HEK293 (cell line): Measurements from ENCODE around the gene EEF1AKMT3.

Experiments
- BCL11A ChIP-seq: fragments of 450-650 bp; formaldehyde crosslinking; IDR thresholded peaks from 2 replicates; pipeline ENCODE4 v1.5.1; 2016; ENCODE audit warnings: low read depth, missing biosample characterization, missing genetic modification characterization
- GLIS1 ChIP-seq: fragments of 450-650 bp; formaldehyde crosslinking; IDR thresholded peaks from 2 replicates; pipeline ENCODE4 v1.5.1; 2016; ENCODE audit warnings: missing biosample characterization, missing genetic modification characterization
- KLF10 ChIP-seq: fragments of 450-650 bp; IDR thresholded peaks from 2 replicates; pipeline ENCODE4 v1.5.1; 2018; ENCODE audit warnings: missing biosample characterization, mild to moderate bottlenecking, missing genetic modification characterization
- MEIS1 ChIP-seq: sonication (generic); formaldehyde crosslinking; IDR thresholded peaks from 2 replicates; pipeline ENCODE4 v1.8.1; 2022; ENCODE audit warnings: missing genetic modification reagents, mild to moderate bottlenecking, borderline replicate concordance
- SP3 ChIP-seq: fragments of 450-650 bp; formaldehyde crosslinking; IDR thresholded peaks from 2 replicates; pipeline ENCODE4 v1.5.1; 2016; ENCODE audit warnings: missing biosample characterization, missing genetic modification characterization
- SP7 ChIP-seq: fragments of 450-650 bp; formaldehyde crosslinking; IDR thresholded peaks from 2 replicates; pipeline ENCODE4 v1.5.1; 2016; ENCODE audit warnings: missing biosample characterization, missing genetic modification characterization
- ZNF112 ChIP-seq: fragments of 450-650 bp; formaldehyde crosslinking; IDR thresholded peaks from 2 replicates; pipeline ENCODE4 v1.5.0; 2017; ENCODE audit warnings: missing biosample characterization, missing genetic modification characterization
- ZNF146 ChIP-seq: fragments of 450-650 bp; formaldehyde crosslinking; IDR thresholded peaks from 2 replicates; pipeline ENCODE4 v1.5.1; 2016; ENCODE audit warnings: missing biosample characterization, missing genetic modification characterization
- ZNF157 ChIP-seq: fragments of 450-650 bp; formaldehyde crosslinking; IDR thresholded peaks from 2 replicates; pipeline ENCODE4 v1.5.1; 2016; ENCODE audit warnings: missing biosample characterization, missing genetic modification characterization
- ZNF23 ChIP-seq: fragments of 450-650 bp; formaldehyde crosslinking; IDR thresholded peaks from 2 replicates; pipeline ENCODE4 v1.5.1; 2016; ENCODE audit warnings: missing biosample characterization, missing genetic modification characterization, borderline replicate concordance
- ZNF248 ChIP-seq: fragments of 450-650 bp; formaldehyde crosslinking; IDR thresholded peaks from 2 replicates; pipeline ENCODE4 v1.5.1; 2017; ENCODE audit warnings: missing biosample characterization, missing genetic modification characterization
- ZNF266 ChIP-seq: fragments of 450-650 bp; formaldehyde crosslinking; IDR thresholded peaks from 2 replicates; pipeline ENCODE4 v1.5.1; 2016; ENCODE audit warnings: missing biosample characterization, missing genetic modification characterization, low read depth
- ZNF311 ChIP-seq: fragments of 450-650 bp; formaldehyde crosslinking; IDR thresholded peaks from 2 replicates; pipeline ENCODE4 v1.5.1; 2017; ENCODE audit warnings: missing biosample characterization, missing genetic modification characterization, borderline replicate concordance
- ZNF335 ChIP-seq: fragments of 450-650 bp; formaldehyde crosslinking; conservative IDR thresholded peaks from 2 replicates; pipeline ENCODE4 v1.5.1; 2016; ENCODE audit warnings: missing biosample characterization, missing genetic modification characterization
- ZNF394 ChIP-seq: fragments of 450-650 bp; formaldehyde crosslinking; IDR thresholded peaks from 2 replicates; pipeline ENCODE4 v1.5.1; 2016; ENCODE audit warnings: missing biosample characterization, missing genetic modification characterization, mild to moderate bottlenecking, moderate library complexity, borderline replicate concordance
- ZNF404 ChIP-seq: fragments of 450-650 bp; formaldehyde crosslinking; IDR thresholded peaks from 2 replicates; pipeline ENCODE4 v1.5.1; 2017; ENCODE audit warnings: missing biosample characterization, missing genetic modification characterization
- ZNF449 ChIP-seq: fragments of 450-650 bp; formaldehyde crosslinking; IDR thresholded peaks from 2 replicates; pipeline ENCODE4 v1.5.1; 2017; ENCODE audit warnings: missing biosample characterization, mild to moderate bottlenecking, missing genetic modification characterization, moderate library complexity
- ZNF510 ChIP-seq: fragments of 450-650 bp; formaldehyde crosslinking; IDR thresholded peaks from 2 replicates; pipeline ENCODE4 v1.5.1; 2018; ENCODE audit warnings: mild to moderate bottlenecking, missing genetic modification characterization, missing biosample characterization; ENCODE audit not compliant: insufficient replicate concordance
- ZNF600 ChIP-seq: fragments of 450-650 bp; formaldehyde crosslinking; IDR thresholded peaks from 2 replicates; pipeline ENCODE4 v1.5.1; 2016; ENCODE audit warnings: missing biosample characterization, missing genetic modification characterization
- ZNF629 ChIP-seq: fragments of 450-650 bp; formaldehyde crosslinking; IDR thresholded peaks from 2 replicates; pipeline ENCODE4 v1.5.1; 2017; ENCODE audit warnings: missing biosample characterization, missing genetic modification characterization
- ZNF704 ChIP-seq: fragments of 450-650 bp; formaldehyde crosslinking; IDR thresholded peaks from 2 replicates; pipeline ENCODE4 v1.5.1; 2016; ENCODE audit warnings: missing biosample characterization, missing genetic modification characterization
- ZNF768 ChIP-seq: fragments of 450-650 bp; formaldehyde crosslinking; IDR thresholded peaks from 2 replicates; pipeline ENCODE4 v1.5.1; 2018; ENCODE audit warnings: missing biosample characterization, mild to moderate bottlenecking, missing genetic modification characterization
- ZNF776 ChIP-seq: fragments of 450-650 bp; formaldehyde crosslinking; IDR thresholded peaks from 2 replicates; pipeline ENCODE4 v1.5.0; 2017; ENCODE audit warnings: missing biosample characterization, missing genetic modification characterization, borderline replicate concordance
- ZXDB ChIP-seq: fragments of 450-650 bp; formaldehyde crosslinking; IDR thresholded peaks from 2 replicates; pipeline ENCODE4 v1.5.1; 2016; ENCODE audit warnings: missing biosample characterization, missing genetic modification characterization
- TF ChIP-seq, protein P1 (sequence below): fragments of 450-650 bp; formaldehyde crosslinking; conservative IDR thresholded peaks from 2 replicates; pipeline ENCODE4 v1.5.1; 2016; ENCODE audit warnings: low read depth, missing biosample characterization, missing genetic modification characterization
- TF ChIP-seq, protein P2 (sequence below): fragments of 450-650 bp; IDR thresholded peaks from 2 replicates; pipeline ENCODE4 v1.5.1; 2018; ENCODE audit warnings: missing biosample characterization, missing genetic modification characterization
- TF ChIP-seq, protein P3 (sequence below): fragments of 450-650 bp; formaldehyde crosslinking; IDR thresholded peaks from 2 replicates; pipeline ENCODE4 v1.5.1; 2017; ENCODE audit warnings: missing biosample characterization, missing genetic modification characterization
- TF ChIP-seq, protein P4 (sequence below): fragments of 450-650 bp; formaldehyde crosslinking; IDR thresholded peaks from 2 replicates; pipeline ENCODE4 v1.5.1; 2017; ENCODE audit warnings: missing biosample characterization, missing genetic modification characterization

Gene EEF1AKMT3

GRCh38 chr12:57782608-57783465 is 10.4 kb downstream of the EEF1AKMT3 start, which contains the start of gene TSFM (continued):
- TF ChIP-seq, protein P1, sequence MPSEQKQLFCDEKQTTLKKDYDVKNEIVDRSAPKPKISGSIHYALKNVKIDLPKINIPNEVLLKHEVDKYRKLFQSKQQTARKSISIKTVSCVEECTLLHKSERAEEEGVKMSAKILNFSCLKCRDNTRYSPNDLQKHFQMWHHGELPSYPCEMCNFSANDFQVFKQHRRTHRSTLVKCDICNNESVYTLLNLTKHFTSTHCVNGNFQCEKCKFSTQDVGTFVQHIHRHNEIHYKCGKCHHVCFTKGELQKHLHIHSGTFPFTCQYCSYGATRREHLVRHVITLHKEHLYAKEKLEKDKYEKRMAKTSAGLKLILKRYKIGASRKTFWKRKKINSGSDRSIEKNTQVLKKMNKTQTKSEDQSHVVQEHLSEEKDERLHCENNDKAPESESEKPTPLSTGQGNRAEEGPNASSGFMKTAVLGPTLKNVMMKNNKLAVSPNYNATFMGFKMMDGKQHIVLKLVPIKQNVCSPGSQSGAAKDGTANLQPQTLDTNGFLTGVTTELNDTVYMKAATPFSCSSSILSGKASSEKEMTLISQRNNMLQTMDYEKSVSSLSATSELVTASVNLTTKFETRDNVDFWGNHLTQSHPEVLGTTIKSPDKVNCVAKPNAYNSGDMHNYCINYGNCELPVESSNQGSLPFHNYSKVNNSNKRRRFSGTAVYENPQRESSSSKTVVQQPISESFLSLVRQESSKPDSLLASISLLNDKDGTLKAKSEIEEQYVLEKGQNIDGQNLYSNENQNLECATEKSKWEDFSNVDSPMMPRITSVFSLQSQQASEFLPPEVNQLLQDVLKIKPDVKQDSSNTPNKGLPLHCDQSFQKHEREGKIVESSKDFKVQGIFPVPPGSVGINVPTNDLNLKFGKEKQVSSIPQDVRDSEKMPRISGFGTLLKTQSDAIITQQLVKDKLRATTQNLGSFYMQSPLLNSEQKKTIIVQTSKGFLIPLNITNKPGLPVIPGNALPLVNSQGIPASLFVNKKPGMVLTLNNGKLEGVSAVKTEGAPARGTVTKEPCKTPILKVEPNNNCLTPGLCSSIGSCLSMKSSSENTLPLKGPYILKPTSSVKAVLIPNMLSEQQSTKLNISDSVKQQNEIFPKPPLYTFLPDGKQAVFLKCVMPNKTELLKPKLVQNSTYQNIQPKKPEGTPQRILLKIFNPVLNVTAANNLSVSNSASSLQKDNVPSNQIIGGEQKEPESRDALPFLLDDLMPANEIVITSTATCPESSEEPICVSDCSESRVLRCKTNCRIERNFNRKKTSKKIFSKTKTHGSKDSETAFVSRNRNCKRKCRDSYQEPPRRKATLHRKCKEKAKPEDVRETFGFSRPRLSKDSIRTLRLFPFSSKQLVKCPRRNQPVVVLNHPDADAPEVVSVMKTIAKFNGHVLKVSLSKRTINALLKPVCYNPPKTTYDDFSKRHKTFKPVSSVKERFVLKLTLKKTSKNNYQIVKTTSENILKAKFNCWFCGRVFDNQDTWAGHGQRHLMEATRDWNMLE (tag by site-specific recombination) = peak; percentile 64
- TF ChIP-seq GLIS1 (tag by site-specific recombination) (peak; percentile 67), ZNF112 (tag by site-specific recombination) (no peak), ZNF394 (tag by site-specific recombination) (peak; percentile 82), ZNF266 (tag by site-specific recombination) (no peak), SP7 (peak; percentile 93), ZNF146 (peak; percentile 4; the same call in 1 of the 2 replicates), ZNF600 (tag by site-specific recombination) (peak; percentile 96), ZNF23 (tag by site-specific recombination) (no peak), ZNF404 (tag by site-specific recombination) (no peak), ZNF335 (tag by site-specific recombination) (peak; percentile 89), ZNF157 (tag by site-specific recombination) (0 out of 2 replicates have a peak, but pooled peaks have one; percentile 18), ZNF311 (tag by site-specific recombination) (no peak), ZNF629 (tag by site-specific recombination) (peak; percentile 87), SP3 (tag by site-specific recombination) (peak; percentile 62), KLF10 (tag by site-specific recombination) (peak; percentile 55; the same call in 1 of the 2 replicates), ZNF449 (tag by site-specific recombination) (peak; percentile 67), ZXDB (tag by site-specific recombination) (peak; percentile 96), ZNF510 (tag by site-specific recombination) (no peak), BCL11A (tag by site-specific recombination) (no peak), ZNF768 (tag by site-specific recombination) (no peak), ZNF776 (tag by site-specific recombination) (no peak), ZNF248 (no peak), ZNF704 (tag by site-specific recombination) (no peak), MEIS1 (CRISPR knock-in tag) (no peak)
- TF ChIP-seq, protein P2, sequence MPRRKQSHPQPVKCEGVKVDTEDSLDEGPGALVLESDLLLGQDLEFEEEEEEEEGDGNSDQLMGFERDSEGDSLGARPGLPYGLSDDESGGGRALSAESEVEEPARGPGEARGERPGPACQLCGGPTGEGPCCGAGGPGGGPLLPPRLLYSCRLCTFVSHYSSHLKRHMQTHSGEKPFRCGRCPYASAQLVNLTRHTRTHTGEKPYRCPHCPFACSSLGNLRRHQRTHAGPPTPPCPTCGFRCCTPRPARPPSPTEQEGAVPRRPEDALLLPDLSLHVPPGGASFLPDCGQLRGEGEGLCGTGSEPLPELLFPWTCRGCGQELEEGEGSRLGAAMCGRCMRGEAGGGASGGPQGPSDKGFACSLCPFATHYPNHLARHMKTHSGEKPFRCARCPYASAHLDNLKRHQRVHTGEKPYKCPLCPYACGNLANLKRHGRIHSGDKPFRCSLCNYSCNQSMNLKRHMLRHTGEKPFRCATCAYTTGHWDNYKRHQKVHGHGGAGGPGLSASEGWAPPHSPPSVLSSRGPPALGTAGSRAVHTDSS = 0 out of 2 replicates have a peak, but pooled peaks have one; percentile 13
- TF ChIP-seq, protein P3, sequence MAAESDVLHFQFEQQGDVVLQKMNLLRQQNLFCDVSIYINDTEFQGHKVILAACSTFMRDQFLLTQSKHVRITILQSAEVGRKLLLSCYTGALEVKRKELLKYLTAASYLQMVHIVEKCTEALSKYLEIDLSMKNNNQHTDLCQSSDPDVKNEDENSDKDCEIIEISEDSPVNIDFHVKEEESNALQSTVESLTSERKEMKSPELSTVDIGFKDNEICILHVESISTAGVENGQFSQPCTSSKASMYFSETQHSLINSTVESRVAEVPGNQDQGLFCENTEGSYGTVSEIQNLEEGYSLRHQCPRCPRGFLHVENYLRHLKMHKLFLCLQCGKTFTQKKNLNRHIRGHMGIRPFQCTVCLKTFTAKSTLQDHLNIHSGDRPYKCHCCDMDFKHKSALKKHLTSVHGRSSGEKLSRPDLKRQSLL (tag by site-specific recombination) = no peak
- TF ChIP-seq, protein P4, sequence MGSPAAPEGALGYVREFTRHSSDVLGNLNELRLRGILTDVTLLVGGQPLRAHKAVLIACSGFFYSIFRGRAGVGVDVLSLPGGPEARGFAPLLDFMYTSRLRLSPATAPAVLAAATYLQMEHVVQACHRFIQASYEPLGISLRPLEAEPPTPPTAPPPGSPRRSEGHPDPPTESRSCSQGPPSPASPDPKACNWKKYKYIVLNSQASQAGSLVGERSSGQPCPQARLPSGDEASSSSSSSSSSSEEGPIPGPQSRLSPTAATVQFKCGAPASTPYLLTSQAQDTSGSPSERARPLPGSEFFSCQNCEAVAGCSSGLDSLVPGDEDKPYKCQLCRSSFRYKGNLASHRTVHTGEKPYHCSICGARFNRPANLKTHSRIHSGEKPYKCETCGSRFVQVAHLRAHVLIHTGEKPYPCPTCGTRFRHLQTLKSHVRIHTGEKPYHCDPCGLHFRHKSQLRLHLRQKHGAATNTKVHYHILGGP (tag by site-specific recombination) = no peak
